H1 (cell line): Measurements from ENCODE around the gene PRKN. TPM values are rescaled to one million over a fixed set of nuclear protein-coding genes. Genes with fewer than 3 reads are reported as not detected.

ENCODE experiments used
- CTCF ChIA-PET: fragments of 300-600 bp; sonication (Branson Sonifier 250); formaldehyde crosslinking; loops from one replicate; lab custom pipeline; 2021; ENCODE audit not compliant: partially characterized antibody; lab: Charles Lee
- POLR2A ChIA-PET: fragments of 300-600 bp; sonication (Branson Sonifier 250); formaldehyde crosslinking; loops from one replicate; lab custom pipeline; 2021; ENCODE audit warnings: inconsistent platforms; ENCODE audit not compliant: partially characterized antibody; lab: Charles Lee
- DNase-seq, 2 experiments: peaks; one replicate each; pipeline versions ENCODE4 v3.0.0 to v3.0.0-alpha.2; 2010 to 2022; ENCODE audit warnings: low spot score in 2 of 2, low read depth in 1 of 2, mixed read lengths in 1 of 2
- FAIRE-seq: peaks from 2 replicates; lab custom pipeline; 2011; peaks lifted over from hg19 to GRCh38; lab: Jason Lieb, UNC
- H2AFZ ChIP-seq: 2 replicates; pipeline ENCODE4 v1.8.1; 2012; ENCODE audit warnings: low read length, inconsistent platforms
- H2AK5ac ChIP-seq: 2 replicates; pipeline ENCODE4 v1.6.1; 2013; ENCODE audit warnings: low read depth, low read length
- H2BK120ac ChIP-seq: replicated peaks from 2 replicates; pipeline ENCODE3; 2013; ENCODE audit warnings: low read depth, low read length, inconsistent platforms
- H2BK12ac ChIP-seq: 2 replicates; pipeline ENCODE4 v1.6.1; 2013; ENCODE audit warnings: low read depth, low read length
- H2BK15ac ChIP-seq: 2 replicates; pipeline ENCODE4 v1.6.1; 2013; ENCODE audit warnings: low read length
- H2BK20ac ChIP-seq: 2 replicates; pipeline ENCODE4 v1.6.1; 2013; ENCODE audit warnings: low read length
- H2BK5ac ChIP-seq: 2 replicates; pipeline ENCODE4 v1.6.1; 2013; ENCODE audit warnings: low read depth, low read length
- H3K14ac ChIP-seq: 2 replicates; pipeline ENCODE4 v1.6.1; 2013; ENCODE audit warnings: inconsistent platforms; ENCODE audit not compliant: insufficient read length
- H3K18ac ChIP-seq: 2 replicates; pipeline ENCODE4 v1.6.1; 2013; ENCODE audit warnings: low read length; ENCODE audit errors: extremely low read depth
- H3K23ac ChIP-seq: 2 replicates; pipeline ENCODE4 v1.6.1; 2013; ENCODE audit warnings: inconsistent platforms; ENCODE audit not compliant: insufficient read length
- H3K23me2 ChIP-seq: 2 replicates; pipeline ENCODE4 v1.6.1; 2013; ENCODE audit warnings: low read depth, low read length
- H3K27ac ChIP-seq: 2 replicates; pipeline ENCODE4 v1.6.1; 2011; ENCODE audit warnings: low read depth, low read length, inconsistent platforms
- H3K27me3 ChIP-seq, 4 experiments: replicated peaks in 1 of 4; 1 replicate in 1 of 4; 2 replicates in 3 of 4; pipeline versions ENCODE4 v1.6.1 to v1.8.1; 2011 to 2013; ENCODE audit warnings: low read length in 3 of 4, mild to moderate bottlenecking in 3 of 4, inconsistent platforms in 2 of 4, mixed read lengths in 2 of 4, moderate library complexity in 1 of 4; ENCODE audit not compliant: control insufficient read depth in 3 of 4, insufficient read depth in 3 of 4; ENCODE audit errors: extremely low read depth in 1 of 4
- H3K36me3 ChIP-seq, 4 experiments: 2 replicates each; pipeline versions ENCODE4 v1.6.1 to v1.8.1; 2011 to 2013; ENCODE audit warnings: mild to moderate bottlenecking in 4 of 4, low read length in 3 of 4, moderate library complexity in 2 of 4, control low read depth in 1 of 4, inconsistent platforms in 1 of 4; ENCODE audit not compliant: insufficient read depth in 4 of 4, control insufficient read depth in 2 of 4
- H3K4ac ChIP-seq: replicated peaks from 2 replicates; pipeline ENCODE3; 2013; ENCODE audit warnings: low read length, low read depth, mixed read lengths, inconsistent platforms; ENCODE audit not compliant: insufficient read length
- H3K4me1 ChIP-seq, 4 experiments: replicated peaks in 1 of 4; 1 replicate in 1 of 4; 2 replicates in 3 of 4; pipeline versions ENCODE4 v1.6.1 to v1.8.1; 2011 to 2013; ENCODE audit warnings: low read length in 3 of 4, inconsistent platforms in 2 of 4, mixed read lengths in 1 of 4; ENCODE audit not compliant: insufficient read depth in 4 of 4, control insufficient read depth in 3 of 4
- H3K4me2 ChIP-seq, 2 experiments: 2 replicates each; pipeline versions ENCODE4 v1.6.1 to v1.8.1; 2011 to 2013; ENCODE audit warnings: low read depth in 2 of 2, low read length in 2 of 2, control low read depth in 1 of 2, inconsistent platforms in 1 of 2, mild to moderate bottlenecking in 1 of 2; ENCODE audit not compliant: insufficient read depth in 1 of 2
- H3K4me3 ChIP-seq, 4 experiments: fragments of 200-600, 300-600 bp in 1 of 4; sonication (generic), shearing (Covaris generic), sonication (Bioruptor Twin) in 1 of 4; 2 replicates each; pipeline versions ENCODE4 v1.5.1 to v1.8.1; 2011 to 2016; ENCODE audit warnings: low read length in 4 of 4, low read depth in 3 of 4, control low read depth in 2 of 4, inconsistent platforms in 2 of 4, mild to moderate bottlenecking in 2 of 4, mixed read lengths in 1 of 4, moderate library complexity in 1 of 4; ENCODE audit not compliant: insufficient read depth in 2 of 4; ENCODE audit errors: extremely low read depth in 1 of 4
- H3K56ac ChIP-seq: replicated peaks from 2 replicates; pipeline ENCODE3; 2013; ENCODE audit warnings: low read depth, mild to moderate bottlenecking, mixed read lengths, low read length, inconsistent platforms; ENCODE audit not compliant: insufficient read length
- H3K79me1 ChIP-seq: 2 replicates; pipeline ENCODE4 v1.6.1; 2013; ENCODE audit warnings: low read depth, low read length, control low read depth
- H3K79me2 ChIP-seq, 2 experiments: 2 replicates each; pipeline versions ENCODE4 v1.6.1 to v1.8.1; 2012 to 2013; ENCODE audit warnings: low read length in 2 of 2, mild to moderate bottlenecking in 2 of 2, inconsistent platforms in 1 of 2; ENCODE audit not compliant: insufficient read depth in 2 of 2, control insufficient read depth in 1 of 2
- H3K9ac ChIP-seq, 4 experiments: replicated peaks in 1 of 4; 1 replicate in 1 of 4; 2 replicates in 3 of 4; pipeline versions ENCODE4 v1.6.1 to v1.8.1; 2011 to 2013; ENCODE audit warnings: low read depth in 3 of 4, low read length in 3 of 4, control low read depth in 2 of 4, mild to moderate bottlenecking in 2 of 4, moderate library complexity in 2 of 4, inconsistent platforms in 1 of 4; ENCODE audit errors: extremely low read depth in 1 of 4
- H3K9me3 ChIP-seq, 2 experiments: 2 replicates each; pipeline versions ENCODE4 v1.6.1 to v1.8.1; 2012 to 2013; ENCODE audit warnings: mild to moderate bottlenecking in 2 of 2, moderate library complexity in 2 of 2, control low read depth in 1 of 2, inconsistent platforms in 1 of 2, low read depth in 1 of 2, low read length in 1 of 2, mixed read lengths in 1 of 2; ENCODE audit not compliant: insufficient read depth in 2 of 2
- H4K20me1 ChIP-seq, 2 experiments: replicated peaks in 1 of 2; 2 replicates each; pipeline versions ENCODE3 to v1.8.1; 2011 to 2013; ENCODE audit warnings: inconsistent platforms in 2 of 2, low read length in 2 of 2, mild to moderate bottlenecking in 1 of 2; ENCODE audit not compliant: insufficient read depth in 2 of 2, control insufficient read depth in 1 of 2
- H4K5ac ChIP-seq: 2 replicates; pipeline ENCODE4 v1.6.1; 2013; ENCODE audit warnings: low read length, low read depth, mixed read lengths, inconsistent platforms; ENCODE audit not compliant: insufficient read length
- H4K8ac ChIP-seq: 2 replicates; pipeline ENCODE4 v1.8.0; 2013; ENCODE audit warnings: mild to moderate bottlenecking, moderate library complexity, low read length, inconsistent platforms; ENCODE audit not compliant: insufficient read depth; ENCODE audit errors: extremely low read depth
- H4K91ac ChIP-seq: replicated peaks from 2 replicates; pipeline ENCODE3; 2013; ENCODE audit warnings: low read length, mixed read lengths, inconsistent platforms; ENCODE audit not compliant: insufficient read length
- BRCA1 ChIP-seq: IDR thresholded peaks from 2 replicates; pipeline ENCODE4 v1.6.1; 2012; ENCODE audit warnings: low read depth, low read length, improper control_type of control experiment
- FOSL1 ChIP-seq: IDR thresholded peaks from 2 replicates; pipeline ENCODE4 v1.6.1; 2011; ENCODE audit warnings: mild to moderate bottlenecking, low read depth, low read length, moderate library complexity; ENCODE audit not compliant: insufficient read depth
- JUND ChIP-seq: IDR thresholded peaks from 2 replicates; pipeline ENCODE4 v1.6.1; 2011; ENCODE audit warnings: mild to moderate bottlenecking, improper control_type of control experiment, low read length
- KDM5A ChIP-seq: fragments of 200-600 bp; IDR thresholded peaks from 2 replicates; pipeline ENCODE4 v1.7.1; 2012; ENCODE audit warnings: mild to moderate bottlenecking, low read length, inconsistent platforms, mixed read lengths
- NANOG ChIP-seq: IDR thresholded peaks from 2 replicates; pipeline ENCODE4 v1.6.1; 2011; ENCODE audit warnings: low read length, low read depth, mild to moderate bottlenecking, inconsistent platforms; ENCODE audit not compliant: insufficient read depth, poor library complexity, severe bottlenecking
- POLR2AphosphoS5 ChIP-seq: IDR thresholded peaks from 2 replicates; pipeline ENCODE4 v1.6.1; 2011; ENCODE audit warnings: low read depth, low read length
- RFX5 ChIP-seq: IDR thresholded peaks from 2 replicates; pipeline ENCODE4 v1.6.1; 2011; ENCODE audit warnings: low read depth, low read length, improper control_type of control experiment, borderline replicate concordance
- SP1 ChIP-seq: IDR thresholded peaks from 2 replicates; pipeline ENCODE4 v1.6.1; 2011; ENCODE audit warnings: low read depth, low read length
- TBP ChIP-seq: IDR thresholded peaks from 2 replicates; pipeline ENCODE4 v1.6.1; 2011; ENCODE audit warnings: low read depth, low read length, improper control_type of control experiment
- WGBS, 2 experiments: shearing (Covaris generic) in 1 of 2; methylation state at CpG; one replicate each; pipeline versions ENCODE4 v1.1.6 to v1.1.7; 2013 to 2015; ENCODE audit warnings: low lambda C conversion rate in 2 of 2, mixed read lengths in 2 of 2, inconsistent platforms in 1 of 2, low coverage in 1 of 2, missing lambda C conversion rate in 1 of 2; ENCODE audit not compliant: insufficient replicate concordance in 2 of 2, insufficient coverage in 1 of 2, insufficient read length in 1 of 2; ENCODE audit errors: extremely low coverage in 1 of 2, missing lambda C conversion rate in 1 of 2; 5-methylcytosine and 5-hydroxymethylcytosine counted together
- polyA plus RNA-seq, 7 experiments: library from polyadenylated mRNA; depleted of rRNA in 3 of 7; stranded (reverse) in 5 of 7; unstranded in 2 of 7; fragments of >200 nt in 5 of 7; fragments of 200-250 nt in 2 of 7; gene quantifications; 1 replicate in 5 of 7; 2 replicates in 1 of 7; 4 replicates in 1 of 7; pipeline versions ENCODE4 v1.2.1 to v1.2.3, GENCODE V29; 2011 to 2013; ENCODE audit warnings: missing spikeins in 2 of 7, mixed read lengths in 2 of 7
- total RNA-seq: library from RNA; stranded (reverse); fragmentation: NEBNext Ultra II Directional; extraction: Animal tissue kit (Norgen Biotek cat#: 25700); gene quantifications from 2 replicates; pipeline ENCODE4 v1.2.1, GENCODE V29; 2021
- TF ChIP-seq, protein P1 (sequence below), 3 experiments: IDR thresholded peaks; 1 replicate in 2 of 3; 2 replicates in 1 of 3; pipeline versions ENCODE4 v1.5.1 to v1.6.1; 2011; ENCODE audit warnings: low read length in 3 of 3, mild to moderate bottlenecking in 3 of 3, inconsistent platforms in 2 of 3, low read depth in 1 of 3, moderate library complexity in 1 of 3; ENCODE audit not compliant: insufficient read depth in 1 of 3; ENCODE audit errors: control extremely low read depth in 1 of 3
- TF ChIP-seq, protein P2 (sequence below): IDR thresholded peaks from 2 replicates; pipeline ENCODE4 v1.6.1; 2011; ENCODE audit warnings: low read length, improper control_type of control experiment

The PRKN gene
- total and polyA plus RNA-seq, 2 of the 8 experiments (the other 6 are each of a cell fraction or from before 2014, with no cell fraction given) = 0.13 to 0.29 TPM

DNA sequence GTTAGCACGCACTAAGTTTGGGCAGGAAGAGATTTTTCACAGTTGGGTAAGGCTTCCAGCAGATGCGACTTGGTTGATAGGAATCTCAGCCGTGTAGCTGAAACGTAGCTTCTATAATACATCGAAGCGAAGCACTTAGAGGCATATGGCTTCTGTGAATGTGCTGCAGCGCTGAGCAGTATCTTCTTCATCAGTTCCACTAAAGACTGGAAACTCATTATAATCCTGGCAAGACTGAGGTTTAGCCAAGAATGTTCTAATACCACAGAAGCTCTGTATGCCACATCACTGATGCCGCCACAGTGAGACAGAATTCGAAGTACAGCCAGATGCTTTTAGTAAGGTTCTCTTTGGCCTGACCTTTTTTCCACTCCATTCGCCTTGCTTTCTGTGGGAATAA is 773.5 kb downstream of the PRKN start:
- ChIA-PET CTCF (no interaction called here), POLR2A (no interaction called here)
- Histone ChIP-seq H3K9me3 (0 out of 4 replicates have a peak, but pooled peaks cover 0 to 3% of the 10 kb centered on the region in 2 experiments), H3K27me3 (no peaks in the 10 kb centered on the region), H3K23me2 (no peaks in the 10 kb centered on the region), H3K14ac (no peak overlapping the region), H3K4me1 (peaks cover 0 to 3% (median 0%) of the 10 kb centered on the region in 4 experiments; a peak in 1 of 7 replicates), H3K79me1 (no peaks in the 10 kb centered on the region), H3K56ac (no peak overlapping the region), H3K36me3 (no peaks in the 10 kb centered on the region), H2BK20ac (no peak overlapping the region), H2BK5ac (no peak overlapping the region), H2BK120ac (no peak overlapping the region), H4K5ac (no peak overlapping the region), H3K27ac (no peak overlapping the region), H3K4me3 (no peak overlapping the region), H4K91ac (no peak overlapping the region), H4K20me1 (no peaks in the 10 kb centered on the region), H3K23ac (no peak overlapping the region), H2AFZ (no peak overlapping the region), H2BK15ac (no peak overlapping the region), H3K9ac (no peak overlapping the region), H3K4ac (no peak overlapping the region), H3K18ac (no peak overlapping the region), H4K8ac (no peak overlapping the region), H3K4me2 (no peak overlapping the region), H2BK12ac (no peak overlapping the region), H3K79me2 (no peaks in the 10 kb centered on the region), H2AK5ac (no peak overlapping the region)
- DNase-seq = no peak
- WGBS, 2 experiments = 92% methylated on average over 10 of the region's 10 CpGs; no CpG with 5 or more reads in 1 of the 2 experiments
- no peak for FAIRE-seq
- TF ChIP-seq NANOG (no peak), SP1 (no peak), TBP (no peak), RFX5 (no peak), FOSL1 (no peak), BRCA1 (no peak), JUND (no peak), POLR2AphosphoS5 (no peak), KDM5A (no peak)
- TF ChIP-seq, protein P1, sequence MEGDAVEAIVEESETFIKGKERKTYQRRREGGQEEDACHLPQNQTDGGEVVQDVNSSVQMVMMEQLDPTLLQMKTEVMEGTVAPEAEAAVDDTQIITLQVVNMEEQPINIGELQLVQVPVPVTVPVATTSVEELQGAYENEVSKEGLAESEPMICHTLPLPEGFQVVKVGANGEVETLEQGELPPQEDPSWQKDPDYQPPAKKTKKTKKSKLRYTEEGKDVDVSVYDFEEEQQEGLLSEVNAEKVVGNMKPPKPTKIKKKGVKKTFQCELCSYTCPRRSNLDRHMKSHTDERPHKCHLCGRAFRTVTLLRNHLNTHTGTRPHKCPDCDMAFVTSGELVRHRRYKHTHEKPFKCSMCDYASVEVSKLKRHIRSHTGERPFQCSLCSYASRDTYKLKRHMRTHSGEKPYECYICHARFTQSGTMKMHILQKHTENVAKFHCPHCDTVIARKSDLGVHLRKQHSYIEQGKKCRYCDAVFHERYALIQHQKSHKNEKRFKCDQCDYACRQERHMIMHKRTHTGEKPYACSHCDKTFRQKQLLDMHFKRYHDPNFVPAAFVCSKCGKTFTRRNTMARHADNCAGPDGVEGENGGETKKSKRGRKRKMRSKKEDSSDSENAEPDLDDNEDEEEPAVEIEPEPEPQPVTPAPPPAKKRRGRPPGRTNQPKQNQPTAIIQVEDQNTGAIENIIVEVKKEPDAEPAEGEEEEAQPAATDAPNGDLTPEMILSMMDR (IDR thresholded peaks at IDR 0.05; ENCODE audit: control extremely low read depth in 1 of 3, insufficient read depth in 1 of 3, low read depth in 1 of 3, low read length in 3 of 3) = no peak
- TF ChIP-seq, protein P2, sequence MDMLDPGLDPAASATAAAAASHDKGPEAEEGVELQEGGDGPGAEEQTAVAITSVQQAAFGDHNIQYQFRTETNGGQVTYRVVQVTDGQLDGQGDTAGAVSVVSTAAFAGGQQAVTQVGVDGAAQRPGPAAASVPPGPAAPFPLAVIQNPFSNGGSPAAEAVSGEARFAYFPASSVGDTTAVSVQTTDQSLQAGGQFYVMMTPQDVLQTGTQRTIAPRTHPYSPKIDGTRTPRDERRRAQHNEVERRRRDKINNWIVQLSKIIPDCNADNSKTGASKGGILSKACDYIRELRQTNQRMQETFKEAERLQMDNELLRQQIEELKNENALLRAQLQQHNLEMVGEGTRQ = no peak
